ENCODE results near the gene TBC1D22A. TPM values are rescaled to one million over a fixed set of nuclear protein-coding genes. Genes with fewer than 3 reads are reported as not detected.

TBC1D22A gene
- total RNA-seq, 1 donor: 17.7 TPM

- H2AFZ ChIP-seq (ENCODE audit: low read length): no peak overlapping the region
- DNase-seq (ENCODE audit: insufficient read length, low spot score, missing footprints): peak; percentile 27
- no peak overlapping the region for H3K4me2 ChIP-seq (ENCODE audit: insufficient read depth, low read length)
- H3K79me2 ChIP-seq (ENCODE audit: insufficient read depth, low read length): no peaks in the 10 kb centered on the region
- no peaks in the 10 kb centered on the region for H3K9me3 ChIP-seq (ENCODE audit: low read depth, low read length)
- H3K4me3 ChIP-seq (ENCODE audit: insufficient read depth, low read length): no peak overlapping the region
- H4K20me1 ChIP-seq (ENCODE audit: insufficient read depth, low read length): peaks cover 13% of the 10 kb centered on the region
- no peak overlapping the region for H3K27ac ChIP-seq (ENCODE audit: low read depth, low read length)
- no peak for TF ChIP-seq CTCF (IDR thresholded peaks at IDR 0.05; ENCODE audit: extremely low read depth, low read depth, low read length)
- no peaks in the 10 kb centered on the region for H3K4me1 ChIP-seq (ENCODE audit: insufficient read depth, low read length)
- H3K27me3 ChIP-seq (ENCODE audit: insufficient read depth, low read length): no peaks in the 10 kb centered on the region
- H3K36me3 ChIP-seq (ENCODE audit: insufficient read depth, low read length): no peaks in the 10 kb centered on the region
Observed at GRCh38 chr22:46947516-46948257, 185.2 kb downstream of the TBC1D22A start.

GRCh38 chr22:46948411-46949144, 186.1 kb downstream of the TBC1D22A start:
- H4K20me1 ChIP-seq (ENCODE audit: insufficient read depth, low read length): peaks cover 13% of the 10 kb centered on the region
- no peaks in the 10 kb centered on the region for H3K79me2 ChIP-seq (ENCODE audit: insufficient read depth, low read length)
- no peak overlapping the region for H2AFZ ChIP-seq (ENCODE audit: low read length)
- H3K4me3 ChIP-seq (ENCODE audit: insufficient read depth, low read length): no peak overlapping the region
- H3K9me3 ChIP-seq (ENCODE audit: low read depth, low read length): no peaks in the 10 kb centered on the region
- peak; percentile 17 for DNase-seq (ENCODE audit: insufficient read length, low spot score, missing footprints)
- no peak overlapping the region for H3K4me2 ChIP-seq (ENCODE audit: insufficient read depth, low read length)
- no peak overlapping the region for H3K27ac ChIP-seq (ENCODE audit: low read depth, low read length)
- H3K36me3 ChIP-seq (ENCODE audit: insufficient read depth, low read length): no peaks in the 10 kb centered on the region
- H3K27me3 ChIP-seq (ENCODE audit: insufficient read depth, low read length): no peaks in the 10 kb centered on the region
- no peaks in the 10 kb centered on the region for H3K4me1 ChIP-seq (ENCODE audit: insufficient read depth, low read length)
- TF ChIP-seq CTCF (IDR thresholded peaks at IDR 0.05; ENCODE audit: extremely low read depth, low read depth, low read length): no peak

GRCh38 chr22:46951350-46951749, 188.9 kb downstream of the TBC1D22A start:
- no peak overlapping the region for H3K4me3 ChIP-seq (ENCODE audit: insufficient read depth, low read length)
- H3K27me3 ChIP-seq (ENCODE audit: insufficient read depth, low read length): no peaks in the 10 kb centered on the region
- H3K4me2 ChIP-seq (ENCODE audit: insufficient read depth, low read length): no peak overlapping the region
- H3K79me2 ChIP-seq (ENCODE audit: insufficient read depth, low read length): no peaks in the 10 kb centered on the region
- H4K20me1 ChIP-seq (ENCODE audit: insufficient read depth, low read length): peaks cover 16% of the 10 kb centered on the region
- H3K36me3 ChIP-seq (ENCODE audit: insufficient read depth, low read length): no peaks in the 10 kb centered on the region
- no peak overlapping the region for H2AFZ ChIP-seq (ENCODE audit: low read length)
- no peak for TF ChIP-seq CTCF (IDR thresholded peaks at IDR 0.05; ENCODE audit: extremely low read depth, low read depth, low read length)
- no peak overlapping the region for H3K27ac ChIP-seq (ENCODE audit: low read depth, low read length)
- no peaks in the 10 kb centered on the region for H3K4me1 ChIP-seq (ENCODE audit: insufficient read depth, low read length)
- H3K9me3 ChIP-seq (ENCODE audit: low read depth, low read length): no peaks in the 10 kb centered on the region
- no peak for DNase-seq (ENCODE audit: insufficient read length, low spot score, missing footprints)

GRCh38 chr22:46951973-46952372, 189.5 kb downstream of the TBC1D22A start:
- no peak overlapping the region for H3K4me2 ChIP-seq (ENCODE audit: insufficient read depth, low read length)
- H3K4me3 ChIP-seq (ENCODE audit: insufficient read depth, low read length): no peak overlapping the region
- TF ChIP-seq CTCF (IDR thresholded peaks at IDR 0.05; ENCODE audit: extremely low read depth, low read depth, low read length): no peak
- no peak overlapping the region for H3K27ac ChIP-seq (ENCODE audit: low read depth, low read length)
- H3K27me3 ChIP-seq (ENCODE audit: insufficient read depth, low read length): no peaks in the 10 kb centered on the region
- H3K36me3 ChIP-seq (ENCODE audit: insufficient read depth, low read length): no peaks in the 10 kb centered on the region
- no peaks in the 10 kb centered on the region for H3K4me1 ChIP-seq (ENCODE audit: insufficient read depth, low read length)
- DNase-seq (ENCODE audit: insufficient read length, low spot score, missing footprints): no peak
- H3K79me2 ChIP-seq (ENCODE audit: insufficient read depth, low read length): no peaks in the 10 kb centered on the region
- no peak overlapping the region for H2AFZ ChIP-seq (ENCODE audit: low read length)
- peaks cover 16% of the 10 kb centered on the region for H4K20me1 ChIP-seq (ENCODE audit: insufficient read depth, low read length)
- H3K9me3 ChIP-seq (ENCODE audit: low read depth, low read length): no peaks in the 10 kb centered on the region

Data from osteoblast (primary cell).